GM23338 (cell line): ENCODE measurements around the gene HCST. TPM values are rescaled to one million over a fixed set of nuclear protein-coding genes. Genes with fewer than 3 reads are reported as not detected.

ENCODE experiments used
- ATAC-seq: fragments of 200-7000 bp; cut with Tn5 transposase; 3 replicates; pipeline ENCODE4 v1.9.1; 2020
- DNase-seq: peaks from one replicate; pipeline ENCODE4 v3.0.0-alpha.2; 2015; ENCODE audit warnings: low spot score
- H2AFZ ChIP-seq: fragments of 200-600 bp; sonication (generic); 2 replicates; pipeline ENCODE4 v1.8.0; 2016; ENCODE audit warnings: antibody characterized with exemption, mild to moderate bottlenecking, moderate library complexity
- H3F3A ChIP-seq: fragments of 200-600 bp; sonication (generic); replicated peaks from 2 replicates; pipeline ENCODE4 v1.8.0; 2017; ENCODE audit warnings: antibody characterized with exemption, mixed run types, low read depth
- H3K27ac ChIP-seq: fragments of 200-600 bp; sonication (generic); 2 replicates; pipeline ENCODE4 v1.6.1; 2016; ENCODE audit warnings: low read depth
- H3K27me3 ChIP-seq: fragments of 200-600 bp; sonication (generic); 2 replicates; pipeline ENCODE4 v1.8.0; 2016; ENCODE audit warnings: mild to moderate bottlenecking, mixed run types, moderate library complexity; ENCODE audit not compliant: insufficient read depth
- H3K36me3 ChIP-seq: fragments of 200-600 bp; sonication (generic); 2 replicates; pipeline ENCODE4 v1.8.0; 2016; ENCODE audit warnings: mild to moderate bottlenecking; ENCODE audit not compliant: insufficient read depth
- H3K4me1 ChIP-seq: fragments of 200-600 bp; sonication (generic); 2 replicates; pipeline ENCODE4 v1.8.0; 2016; ENCODE audit warnings: mild to moderate bottlenecking, moderate library complexity; ENCODE audit not compliant: insufficient read depth
- H3K4me2 ChIP-seq: fragments of 200-600 bp; sonication (generic); 2 replicates; pipeline ENCODE4 v1.7.1; 2017; ENCODE audit warnings: mixed run types
- H3K4me3 ChIP-seq: fragments of 200-600 bp; sonication (generic); 2 replicates; pipeline ENCODE4 v1.6.1; 2016; ENCODE audit warnings: mixed run types
- H3K79me2 ChIP-seq: fragments of 200-600 bp; sonication (generic); replicated peaks from 2 replicates; pipeline ENCODE4 v1.8.0; 2017; ENCODE audit warnings: mild to moderate bottlenecking; ENCODE audit not compliant: insufficient read depth
- H3K9me2 ChIP-seq: fragments of 200-600 bp; sonication (generic); 2 replicates; pipeline ENCODE4 v1.8.0; 2017; ENCODE audit not compliant: insufficient read depth
- H4K20me1 ChIP-seq: fragments of 200-600 bp; sonication (generic); replicated peaks from 2 replicates; pipeline ENCODE4 v1.8.0; 2017; ENCODE audit warnings: mild to moderate bottlenecking; ENCODE audit not compliant: insufficient read depth
- H3K27ac Mint-ChIP-seq: 2 replicates; pipeline ENCODE4 v1.8.0; 2020; ENCODE audit warnings: inconsistent platforms, mild to moderate bottlenecking, moderate library complexity, mixed read lengths
- H3K27me3 Mint-ChIP-seq: 3 replicates; pipeline ENCODE4 v1.8.0; 2022; ENCODE audit warnings: low read depth, mild to moderate bottlenecking, moderate library complexity, mixed read lengths, inconsistent platforms; ENCODE audit not compliant: insufficient read depth, poor library complexity
- H3K36me3 Mint-ChIP-seq: 3 replicates; pipeline ENCODE4 v1.8.0; 2021; ENCODE audit warnings: low read depth, mild to moderate bottlenecking, inconsistent platforms, moderate library complexity, mixed read lengths
- H3K4me1 Mint-ChIP-seq: 3 replicates; pipeline ENCODE4 v1.8.0; 2020; ENCODE audit warnings: mild to moderate bottlenecking, inconsistent platforms, mixed read lengths
- H3K4me3 Mint-ChIP-seq: 3 replicates; pipeline ENCODE4 v1.8.0; 2021; ENCODE audit warnings: moderate library complexity, mild to moderate bottlenecking, inconsistent platforms, mixed read lengths
- H3K9me3 Mint-ChIP-seq: 3 replicates; pipeline ENCODE4 v1.8.0; 2020; ENCODE audit warnings: moderate library complexity, mild to moderate bottlenecking, inconsistent platforms, mixed read lengths
- CREB1 ChIP-seq: fragments of 250-450 bp; sonication (Bioruptor Pico); IDR thresholded peaks from 2 replicates; pipeline ENCODE4 v1.5.0; 2020; ENCODE audit warnings: low read depth, mild to moderate bottlenecking, moderate library complexity
- EZH2 ChIP-seq: fragments of 200-600 bp; sonication (generic); IDR thresholded peaks from one replicate; pipeline ENCODE4 v1.8.0; 2017; ENCODE audit warnings: antibody characterized with exemption, mild to moderate bottlenecking, low read depth; ENCODE audit not compliant: unreplicated experiment
- EZH2phosphoT487 ChIP-seq: fragments of 200-600 bp; sonication (generic); IDR thresholded peaks from one replicate; pipeline ENCODE4 v1.8.1; 2018; ENCODE audit warnings: antibody characterized with exemption; ENCODE audit not compliant: unreplicated experiment
- JUNB ChIP-seq: IDR thresholded peaks from one replicate; pipeline ENCODE4 v1.6.1; 2016; ENCODE audit warnings: antibody characterized with exemption; ENCODE audit not compliant: unreplicated experiment
- POLR2AphosphoS5 ChIP-seq: IDR thresholded peaks from 2 replicates; pipeline ENCODE4 v1.6.1; 2016; ENCODE audit warnings: antibody characterized with exemption, low read depth
- STAT1 ChIP-seq: IDR thresholded peaks from one replicate; pipeline ENCODE4 v1.6.1; 2016; ENCODE audit warnings: antibody characterized with exemption; ENCODE audit not compliant: unreplicated experiment
- ZNF114 ChIP-seq: fragments of 250-450 bp; sonication (Bioruptor Pico); IDR thresholded peaks from 2 replicates; pipeline ENCODE4 v1.5.0; 2020; ENCODE audit warnings: mild to moderate bottlenecking, moderate library complexity
- polyA plus RNA-seq: library from polyadenylated mRNA; unstranded; fragments of >200 nt; fragmentation: Nextera tagmentation; extraction: Ambion mirVana; gene quantifications from 2 replicates; pipeline ENCODE4 v1.2.1, GENCODE V29; 2016
- total RNA-seq: library from RNA; depleted of rRNA; stranded (reverse); fragments of >200 nt; shearing (Covaris generic); gene quantifications from 2 replicates; pipeline ENCODE4 v1.2.3, GENCODE V29; 2014
- TF ChIP-seq, protein P1 (sequence below): IDR thresholded peaks from 2 replicates; pipeline ENCODE4 v1.6.1; 2016; ENCODE audit warnings: antibody characterized with exemption

HCST gene
- total and polyA plus RNA-seq, 2 experiments from 2014 or later, result 2.1 TPM; not detected in 1

DNA sequence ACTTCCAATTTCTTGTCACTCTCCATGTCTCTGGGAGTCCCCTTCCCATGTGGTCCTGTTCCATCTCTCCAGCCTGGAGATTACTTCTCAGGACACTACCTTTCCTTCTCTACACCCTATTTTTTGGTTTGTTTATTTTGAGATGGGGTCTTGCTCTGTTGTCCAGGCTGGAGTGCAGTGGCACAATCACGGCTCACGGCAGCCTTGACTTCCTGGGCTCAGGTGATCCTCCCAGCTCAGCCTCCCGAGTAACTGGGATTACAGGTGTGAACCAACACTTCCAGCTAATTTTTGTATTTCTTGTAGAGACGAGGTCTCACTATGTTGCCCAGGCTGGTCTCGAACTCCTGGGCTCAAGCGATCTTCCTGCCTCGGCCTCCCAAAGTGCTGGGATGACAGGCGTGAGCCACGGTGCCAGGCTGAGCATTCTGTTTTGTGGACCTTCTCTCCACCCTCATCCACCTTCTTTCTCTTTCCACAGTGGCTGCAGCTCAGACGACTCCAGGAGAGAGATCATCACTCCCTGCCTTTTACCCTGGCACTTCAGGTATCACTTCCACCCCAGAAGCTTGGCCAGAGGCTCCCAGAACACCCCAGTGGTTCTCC, 644 bp downstream of the HCST start:
- H3K4me2 ChIP-seq, result peak overlapping the region; percentile 88
- peaks cover 20% of the 10 kb centered on the region; the same call in 1 of the 2 replicates for H3F3A ChIP-seq
- 0 out of 2 replicates have a peak overlapping the region, but pooled peaks have one; percentile 83 for H2AFZ ChIP-seq
- peak overlapping the region; percentile 72 for H3K4me3 ChIP-seq
- no peaks in the 10 kb centered on the region for H4K20me1 ChIP-seq
- Mint-ChIP-seq H3K27ac (peak overlapping the region; percentile 64), H3K4me3 (peak overlapping the region; percentile 81), H3K9me3 (no peaks in the 10 kb centered on the region), H3K4me1 (peaks cover 38% of the 10 kb centered on the region), H3K36me3 (peaks cover 4% of the 10 kb centered on the region; the same call in 1 of the 3 replicates), H3K27me3 (peaks cover 24% of the 10 kb centered on the region)
- ATAC-seq (no peak), DNase-seq (no peak)
- peak overlapping the region; percentile 75 for H3K27ac ChIP-seq
- H3K27me3 ChIP-seq, result no peaks in the 10 kb centered on the region
- no peak for TF ChIP-seq CREB1 (CRISPR knock-in tag)
- TF ChIP-seq ZNF114, result no peak
- no peak for TF ChIP-seq EZH2phosphoT487
- no peak for TF ChIP-seq EZH2
- TF ChIP-seq JUNB, result no peak
- no peak for TF ChIP-seq STAT1
- TF ChIP-seq, protein P1, sequence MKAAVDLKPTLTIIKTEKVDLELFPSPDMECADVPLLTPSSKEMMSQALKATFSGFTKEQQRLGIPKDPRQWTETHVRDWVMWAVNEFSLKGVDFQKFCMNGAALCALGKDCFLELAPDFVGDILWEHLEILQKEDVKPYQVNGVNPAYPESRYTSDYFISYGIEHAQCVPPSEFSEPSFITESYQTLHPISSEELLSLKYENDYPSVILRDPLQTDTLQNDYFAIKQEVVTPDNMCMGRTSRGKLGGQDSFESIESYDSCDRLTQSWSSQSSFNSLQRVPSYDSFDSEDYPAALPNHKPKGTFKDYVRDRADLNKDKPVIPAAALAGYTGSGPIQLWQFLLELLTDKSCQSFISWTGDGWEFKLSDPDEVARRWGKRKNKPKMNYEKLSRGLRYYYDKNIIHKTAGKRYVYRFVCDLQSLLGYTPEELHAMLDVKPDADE, result no peak
- no peaks in the 10 kb centered on the region for H3K36me3 ChIP-seq
- peaks cover 11% of the 10 kb centered on the region for H3K79me2 ChIP-seq
- H3K4me1 ChIP-seq, result peaks cover 30% of the 10 kb centered on the region
- H3K9me2 ChIP-seq, result no peaks in the 10 kb centered on the region

DNA sequence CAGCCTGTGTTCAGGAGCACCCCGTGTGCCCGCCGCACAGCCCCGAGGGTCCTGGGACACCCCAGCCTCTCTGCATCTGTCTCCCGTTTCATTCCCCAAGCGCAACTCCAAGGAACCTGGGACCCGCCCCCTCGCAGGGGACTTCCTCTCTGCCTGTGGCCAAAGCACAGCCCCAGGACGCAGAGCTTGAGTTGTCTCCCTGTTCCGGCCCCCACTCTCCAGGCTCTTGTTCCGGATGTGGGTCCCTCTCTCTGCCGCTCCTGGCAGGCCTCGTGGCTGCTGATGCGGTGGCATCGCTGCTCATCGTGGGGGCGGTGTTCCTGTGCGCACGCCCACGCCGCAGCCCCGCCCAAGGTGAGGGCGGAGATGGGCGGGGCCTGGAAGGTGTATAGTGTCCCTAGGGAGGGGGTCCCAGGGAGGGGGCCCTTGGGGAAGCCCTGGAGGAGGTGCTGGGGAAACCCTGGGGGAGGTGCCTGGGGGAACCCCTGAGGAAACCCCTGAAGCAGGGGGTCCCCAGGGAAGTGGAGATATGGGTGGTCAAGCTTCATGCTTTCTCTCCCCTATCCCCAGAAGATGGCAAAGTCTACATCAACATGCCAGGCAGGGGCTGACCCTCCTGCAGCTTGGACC, 1.3 kb downstream of the HCST start:
- H3K27ac ChIP-seq, result peak overlapping the region; percentile 75
- Mint-ChIP-seq H3K36me3 (peaks cover 3% of the 10 kb centered on the region; the same call in 1 of the 3 replicates), H3K4me3 (peak overlapping the region; percentile 81), H3K4me1 (peaks cover 38% of the 10 kb centered on the region), H3K9me3 (no peaks in the 10 kb centered on the region), H3K27me3 (peaks cover 24% of the 10 kb centered on the region), H3K27ac (peak overlapping the region; percentile 64)
- H4K20me1 ChIP-seq, result no peaks in the 10 kb centered on the region
- ATAC-seq (peak; percentile 67), DNase-seq (peak; percentile 95)
- H3K9me2 ChIP-seq, result no peaks in the 10 kb centered on the region
- peaks cover 26% of the 10 kb centered on the region for H3K4me1 ChIP-seq
- no peaks in the 10 kb centered on the region for H3K27me3 ChIP-seq
- peak overlapping the region; percentile 72 for H3K4me3 ChIP-seq
- peak overlapping the region; percentile 88 for H3K4me2 ChIP-seq
- no peaks in the 10 kb centered on the region for H3K36me3 ChIP-seq
- peak overlapping the region; percentile 83; the same call in 1 of the 2 replicates for H2AFZ ChIP-seq
- peaks cover 16% of the 10 kb centered on the region; the same call in 1 of the 2 replicates for H3F3A ChIP-seq
- peaks cover 5% of the 10 kb centered on the region; the same call in 1 of the 2 replicates for H3K79me2 ChIP-seq
- no peak for TF ChIP-seq CREB1 (CRISPR knock-in tag)
- peak; percentile 78 for TF ChIP-seq POLR2AphosphoS5
